Daoy (cell line): ENCODE results near the gene COX11. TPM values are rescaled to one million over a fixed set of nuclear protein-coding genes. Genes with fewer than 3 reads are reported as not detected.

ENCODE experiments used
- total RNA-seq: library from RNA; depleted of rRNA; stranded (reverse); fragments of >200 nt; shearing (Covaris generic); gene quantifications from 2 replicates; pipeline ENCODE4 v1.2.3, GENCODE V29; 2014; rRNA removed

Gene COX11
- total RNA-seq, 1 experiment from 2014 or later = 49.2 TPM

Other genes starting within 250 kb of the COX11 start
- 32.7 and 40.3 TPM in 2 replicates for gene TOM1L1, start 67.8 kb downstream of the COX11 start, total RNA-seq
- 9.4 and 19.5 TPM in 2 replicates for gene STXBP4, start 111 bp upstream of the COX11 start, total RNA-seq